ENCODE measurements around the gene DPF3.

DNA sequence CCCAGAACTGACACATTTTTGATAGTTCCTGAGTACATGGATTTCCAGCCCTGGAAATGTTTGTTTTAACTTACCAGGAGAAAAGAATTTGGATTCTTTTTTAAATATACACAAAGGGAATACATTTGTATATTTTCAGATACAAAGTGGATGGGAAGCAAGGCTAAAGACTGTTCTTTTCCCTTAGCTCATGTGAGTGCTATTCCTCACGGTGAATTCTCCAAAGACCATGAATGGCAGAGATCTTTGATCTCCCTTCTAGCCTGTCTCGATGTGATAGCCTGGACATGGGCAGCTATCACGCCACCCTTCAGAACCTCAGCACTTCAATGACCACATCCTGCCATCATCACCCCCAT lies 91.3 kb downstream of the DPF3 start:
- TF ChIP-seq POLR2A (IDR thresholded peaks at IDR 0.05; ENCODE audit: low read depth, low read length) = no peak
- no peak for TF ChIP-seq POLR2AphosphoS5 (IDR thresholded peaks at IDR 0.05; ENCODE audit: low read depth, low read length)
- no peak for TF ChIP-seq SPI1 (IDR thresholded peaks at IDR 0.05; ENCODE audit: low read depth, low read length)
- TF ChIP-seq TAF1 (IDR thresholded peaks at IDR 0.05; ENCODE audit: low read depth, low read length) = no peak
- no peak for TF ChIP-seq PAX5 (IDR thresholded peaks at IDR 0.05; ENCODE audit: insufficient read depth, low read length, severe bottlenecking)
- no peak for TF ChIP-seq POU2F2 (IDR thresholded peaks at IDR 0.05; ENCODE audit: low read depth, low read length)
